Measurements from ENCODE around the gene TSSK6. TPM values are rescaled to one million over a fixed set of nuclear protein-coding genes. Genes with fewer than 3 reads are reported as not detected.

Gene TSSK6
- total RNA-seq, 1 donor from 2014 or later: not detected

GRCh38 chr19:19531951-19532805 is 16.8 kb upstream of the TSSK6 start:
- H3K36me3 ChIP-seq: peaks cover 13 to 14% of the 10 kb centered on the region in 2 donors

GRCh38 chr19:19530889-19531288 is 15.5 kb upstream of the TSSK6 start:
- Histone ChIP-seq H3K9me3 (no peaks in the 10 kb centered on the region), H3K27me3 (no peaks in the 10 kb centered on the region), H3K4me1 (peaks cover 0 to 2% of the 10 kb centered on the region in 2 donors), H3K27ac (no peak overlapping the region), H3K4me3 (no peak overlapping the region), H3K36me3 (peaks cover 21 to 26% of the 10 kb centered on the region in 2 donors)
- intact Hi-C loops (cut with DNase I): loop anchor here (5.0 kb wide), 1 partner anchor 746 kb away; no protein-coding TSS in a partner anchor
- DNase-seq (ENCODE audit: low spot score in 2 of 2): no peak
- no peak for TF ChIP-seq CTCF (IDR thresholded peaks at IDR 0.05)

More at GRCh38 chr19:19531951-19532805, 16.8 kb upstream of the TSSK6 start:
- H3K4me1 ChIP-seq: peaks cover 0 to 2% of the 10 kb centered on the region in 2 donors
- H3K27ac ChIP-seq: no peak overlapping the region
- H3K4me3 ChIP-seq: peak overlapping the region in 1 of 2 donors; percentile 24
- DNase-seq (ENCODE audit: low spot score in 2 of 2): peak in 1 of 2 donors; percentile 90
- intact Hi-C loops (cut with DNase I): loop anchor here (1.0 to 5.0 kb wide), 3 partner anchors 111 to 745 kb away; partner anchors contain the start of gene GMIP
- H3K9me3 ChIP-seq: no peaks in the 10 kb centered on the region
- H3K27me3 ChIP-seq: no peaks in the 10 kb centered on the region
- peak; percentile 91 to 99 (median 97) for TF ChIP-seq CTCF (IDR thresholded peaks at IDR 0.05)

GRCh38 chr19:19530423-19530804 is 15.1 kb upstream of the TSSK6 start:
- Histone ChIP-seq H3K27ac (no peak overlapping the region), H3K9me3 (no peaks in the 10 kb centered on the region), H3K27me3 (no peaks in the 10 kb centered on the region), H3K4me3 (no peak overlapping the region), H3K36me3 (peaks cover 20 to 27% of the 10 kb centered on the region in 2 donors), H3K4me1 (peaks cover 0 to 2% of the 10 kb centered on the region in 2 donors)
- DNase-seq (ENCODE audit: low spot score in 2 of 2): no peak
- TF ChIP-seq CTCF (IDR thresholded peaks at IDR 0.05): no peak
- intact Hi-C loops (cut with DNase I): loop anchor here (5.0 kb wide), 1 partner anchor 747 kb away; no protein-coding TSS in a partner anchor

GRCh38 chr19:19529783-19530422 is 14.6 kb upstream of the TSSK6 start:
- peaks cover 0 to 2% of the 10 kb centered on the region in 2 donors for H3K4me1 ChIP-seq
- no peaks in the 10 kb centered on the region for H3K27me3 ChIP-seq
- no peak overlapping the region for H3K27ac ChIP-seq
- H3K36me3 ChIP-seq: peaks cover 21 to 27% of the 10 kb centered on the region in 2 donors
- H3K4me3 ChIP-seq: no peak overlapping the region
- H3K9me3 ChIP-seq: no peaks in the 10 kb centered on the region
- no peak for TF ChIP-seq CTCF (IDR thresholded peaks at IDR 0.05)
- no peak for DNase-seq (ENCODE audit: low spot score in 2 of 2)
- intact Hi-C loops (cut with DNase I): loop anchor here (5.0 kb wide), 1 partner anchor 747 kb away; no protein-coding TSS in a partner anchor

- Histone ChIP-seq H3K27ac (no peak within 1 kb of the TSS), H3K27me3 (no peaks in the 10 kb centered on the region), H3K9me3 (no peaks in the 10 kb centered on the region), H3K4me1 (peaks cover 0 to 2% of the 10 kb centered on the region in 2 donors), H3K36me3 (peaks cover 27 to 31% of the 10 kb centered on the region in 2 donors), H3K4me3 (no peak within 1 kb of the TSS)
- no peak for DNase-seq (ENCODE audit: low spot score in 2 of 2)
- no peak for TF ChIP-seq CTCF (IDR thresholded peaks at IDR 0.05)
- intact Hi-C loops (cut with DNase I): no loop called here
Observed at GRCh38 chr19:19528721-19529490, 13.6 kb upstream of the TSSK6 start, which contains the start of gene YJEFN3. Gene YJEFN3 (plus strand): TSS chr19:19528911. CDS start chr19:19528933, 22 bp downstream.

Measured in ascending aorta (tissue), 2 donors.